HCT116 (cell line): ENCODE data around the gene ITPK1. TPM values are rescaled to one million over a fixed set of nuclear protein-coding genes. Genes with fewer than 3 reads are reported as not detected.

ENCODE experiments used
- ATAC-seq: fragments of 200-7000 bp; cut with Tn5 transposase; 2 replicates; pipeline ENCODE4 v1.9.1; 2020; ENCODE audit warnings: mild to moderate bottlenecking, moderate library complexity
- BruUV-seq: library from RNA; stranded (reverse); fragments of 400-500 nt; replicated peaks from 2 replicates; lab custom pipeline; 2021; lab: Mats Ljungman, UMichigan
- CTCF ChIA-PET: fragments of 300-600 bp; sonication (Branson Sonifier 250); formaldehyde crosslinking; loops from one replicate; lab custom pipeline; 2021; ENCODE audit warnings: antibody characterized with exemption; lab: Charles Lee
- POLR2A ChIA-PET: fragments of 300-600, 350-600 bp; sonication (Branson Sonifier 250); formaldehyde crosslinking; loops from one replicate; lab custom pipeline; 2021; ENCODE audit warnings: antibody characterized with exemption; lab: Charles Lee
- RAD21 ChIA-PET, 2 experiments: fragments of 300-600 bp; sonication (Branson Sonifier 250); formaldehyde crosslinking; loops; one replicate each; lab custom pipeline; 2023; ENCODE audit warnings: low total read pairs in 2 of 2; ENCODE audit not compliant: uncharacterized antibody in 2 of 2, unreplicated experiment in 2 of 2, low non-redundant PET in 1 of 2; lab: Charles Lee
- DNase-seq: peaks from one replicate; pipeline ENCODE4 v3.0.0-alpha.2; 2010; ENCODE audit warnings: low read depth, low spot score
- H2AFZ ChIP-seq: fragments of 200-600 bp; shearing (Covaris generic), sonication (generic); 2 replicates; pipeline ENCODE4 v1.6.1; 2017; ENCODE audit warnings: low read depth, mixed run types, mixed read lengths, antibody characterized with exemption, low read length; ENCODE audit not compliant: poor library complexity, severe bottlenecking
- H3K27ac ChIP-seq: 2 replicates; pipeline ENCODE4 v1.5.1; 2012; ENCODE audit warnings: low read depth, low read length
- H3K27me3 ChIP-seq: fragments of 200-600 bp; sonication (generic); 2 replicates; pipeline ENCODE4 v1.6.1; 2016; ENCODE audit warnings: mixed run types, low read length, mixed read lengths; ENCODE audit not compliant: insufficient read depth
- H3K36me3 ChIP-seq, 2 experiments: fragments of 200-500 bp in 1 of 2; fragments of 200-600 bp in 1 of 2; sonication (Bioruptor generic) in 1 of 2; sonication (generic) in 1 of 2; 2 replicates each; pipeline versions ENCODE4 v1.5.1 to v1.6.1; 2014 to 2016; ENCODE audit warnings: low read length in 2 of 2, inconsistent platforms in 1 of 2, mixed read lengths in 1 of 2, mixed run types in 1 of 2; ENCODE audit not compliant: insufficient read depth in 2 of 2, control insufficient read depth in 1 of 2
- H3K4me1 ChIP-seq, 2 experiments: fragments of 200-600 bp in 1 of 2; sonication (generic) in 1 of 2; 2 replicates each; pipeline versions ENCODE4 v1.5.1 to v1.6.1; 2012 to 2017; ENCODE audit warnings: low read length in 2 of 2, inconsistent platforms in 1 of 2, mild to moderate bottlenecking in 1 of 2, mixed read lengths in 1 of 2, mixed run types in 1 of 2, moderate library complexity in 1 of 2; ENCODE audit not compliant: insufficient read depth in 2 of 2, control insufficient read depth in 1 of 2
- H3K4me2 ChIP-seq: fragments of 200-600 bp; sonication (generic); 2 replicates; pipeline ENCODE4 v1.6.1; 2017; ENCODE audit warnings: mixed run types, low read length, mixed read lengths
- H3K4me3 ChIP-seq, 2 experiments: fragments of 200-600 bp in 1 of 2; sonication (generic) in 1 of 2; replicated peaks in 1 of 2; 2 replicates each; pipeline ENCODE4 v1.5.1; 2011 to 2016; ENCODE audit warnings: low read length in 2 of 2, control low read depth in 1 of 2, low read depth in 1 of 2, mild to moderate bottlenecking in 1 of 2, mixed read lengths in 1 of 2, mixed run types in 1 of 2
- H3K79me2 ChIP-seq: fragments of 200-600 bp; sonication (generic); 2 replicates; pipeline ENCODE4 v1.6.1; 2017; ENCODE audit warnings: mild to moderate bottlenecking, mixed run types, low read length, moderate library complexity, mixed read lengths; ENCODE audit not compliant: insufficient read depth
- H3K9ac ChIP-seq: fragments of 200-600 bp; sonication (generic); 2 replicates; pipeline ENCODE4 v1.6.1; 2016; ENCODE audit warnings: low read length, mixed read lengths
- H3K9me2 ChIP-seq: fragments of 200-600 bp; sonication (generic), shearing (Covaris generic); 2 replicates; pipeline ENCODE4 v1.6.1; 2017; ENCODE audit warnings: mixed run types, mild to moderate bottlenecking, moderate library complexity; ENCODE audit not compliant: insufficient read depth
- H3K9me3 ChIP-seq, 2 experiments: fragments of 200-500 bp in 1 of 2; fragments of 200-600 bp in 1 of 2; sonication (Bioruptor generic) in 1 of 2; sonication (generic) in 1 of 2; 2 replicates each; pipeline ENCODE4 v1.6.1; 2014 to 2017; ENCODE audit warnings: low read length in 2 of 2, mixed read lengths in 2 of 2, inconsistent platforms in 1 of 2, low read depth in 1 of 2, mild to moderate bottlenecking in 1 of 2, mixed run types in 1 of 2, moderate library complexity in 1 of 2; ENCODE audit not compliant: control insufficient read depth in 1 of 2, insufficient read depth in 1 of 2
- H4K20me1 ChIP-seq: fragments of 200-600 bp; sonication (generic), shearing (Covaris generic); 2 replicates; pipeline ENCODE4 v1.6.1; 2017; ENCODE audit warnings: mixed run types, mild to moderate bottlenecking, moderate library complexity; ENCODE audit not compliant: insufficient read depth
- CBX3 ChIP-seq: IDR thresholded peaks from 2 replicates; pipeline ENCODE4 v1.6.1; 2012; ENCODE audit warnings: low read depth
- ELF1 ChIP-seq: IDR thresholded peaks from 2 replicates; pipeline ENCODE4 v1.6.1; 2012; ENCODE audit warnings: low read depth, borderline replicate concordance
- FOSL1 ChIP-seq: IDR thresholded peaks from 2 replicates; pipeline ENCODE4 v1.6.1; 2012; ENCODE audit warnings: low read depth
- JUND ChIP-seq: IDR thresholded peaks from 2 replicates; pipeline ENCODE4 v1.6.1; 2012
- RAD21 ChIP-seq: IDR thresholded peaks from 2 replicates; pipeline ENCODE4 v1.6.1; 2012; ENCODE audit warnings: low read depth, mild to moderate bottlenecking
- SIN3A ChIP-seq: IDR thresholded peaks from 2 replicates; pipeline ENCODE4 v1.6.1; 2012; ENCODE audit warnings: low read depth
- SRF ChIP-seq: IDR thresholded peaks from 2 replicates; pipeline ENCODE4 v1.6.1; 2012; ENCODE audit warnings: low read depth
- TCF7L2 ChIP-seq: IDR thresholded peaks from 2 replicates; pipeline ENCODE4 v1.7.0; 2011; ENCODE audit warnings: borderline replicate concordance, inconsistent platforms; ENCODE audit not compliant: insufficient read depth, insufficient read length; ENCODE audit errors: extremely low read depth
- ZBTB33 ChIP-seq: IDR thresholded peaks from 2 replicates; pipeline ENCODE4 v1.6.1; 2011; ENCODE audit warnings: mild to moderate bottlenecking, low read length, moderate library complexity; ENCODE audit not compliant: insufficient replicate concordance; ENCODE audit errors: extremely low read depth
- ZNF274 ChIP-seq: fragments of 200-500 bp; sonication (Bioruptor generic); IDR thresholded peaks from 2 replicates; pipeline ENCODE4 v1.6.1; 2014; ENCODE audit warnings: mild to moderate bottlenecking, low read depth, low read length, inconsistent platforms
- intact Hi-C: fragments of 100-400 bp; cut with micrococcal nuclease; formaldehyde crosslinking; loops from 2 replicates; pipeline ENCODE4 v1.10.0; 2022
- total RNA-seq: library from RNA; stranded (reverse); gene quantifications from one replicate; pipeline ENCODE4 v1.2.1, GENCODE V29; 2021; ENCODE audit not compliant: unreplicated experiment
- TF ChIP-seq, protein P1 (sequence below), 3 experiments: fragments of 200-600 bp in 1 of 3; sonication (generic) in 1 of 3; IDR thresholded peaks in 2 of 3; conservative IDR thresholded peaks in 1 of 3; 2 replicates each; pipeline ENCODE4 v1.5.1; 2012 to 2017; ENCODE audit warnings: low read depth in 2 of 3, low read length in 2 of 3, antibody characterized with exemption in 1 of 3, borderline replicate concordance in 1 of 3, control low read depth in 1 of 3, mild to moderate bottlenecking in 1 of 3, mixed read lengths in 1 of 3, mixed run types in 1 of 3, moderate library complexity in 1 of 3; ENCODE audit not compliant: insufficient read depth in 1 of 3

ITPK1 gene
- total RNA-seq, 1 experiment from 2014 or later: 70.2 TPM

DNA sequence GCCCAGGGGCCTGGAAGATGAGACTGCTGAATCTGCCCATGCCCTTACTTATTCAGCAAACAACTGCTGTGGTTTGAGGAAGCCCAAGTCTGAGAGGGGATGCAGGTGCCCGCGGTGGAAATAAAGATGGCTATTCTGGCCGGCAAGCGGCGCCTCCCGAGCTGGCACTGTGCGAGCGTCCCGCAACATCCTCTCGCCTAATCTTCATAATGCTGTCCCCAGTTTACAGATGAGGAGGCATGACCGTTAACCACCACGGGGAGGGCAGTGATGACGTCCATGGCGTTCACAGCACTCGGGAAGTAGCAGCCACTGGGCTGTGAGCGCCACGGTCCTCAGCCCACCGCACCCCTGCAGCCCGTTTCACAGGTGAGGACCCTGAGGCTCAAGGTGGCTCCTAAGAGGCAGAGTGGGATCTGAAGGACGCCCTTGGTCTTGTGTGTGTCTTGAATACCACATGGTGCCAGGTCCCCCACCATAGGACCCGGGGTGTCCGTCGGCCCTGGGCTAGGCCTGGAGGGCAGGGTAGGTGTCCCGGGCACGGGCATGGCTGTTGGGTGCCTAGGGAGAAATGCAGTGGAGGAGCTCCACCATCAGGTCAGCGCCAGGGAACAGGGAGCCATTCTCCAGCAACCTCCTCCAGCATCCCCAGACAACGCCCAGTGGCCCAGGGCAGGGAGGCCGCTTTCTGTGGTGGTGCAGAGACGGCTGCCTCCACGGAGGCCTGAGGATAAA lies 172.6 kb downstream of the ITPK1 start:
- TF ChIP-seq RAD21: no peak
- TF ChIP-seq FOSL1: no peak
- no peak for TF ChIP-seq ZBTB33
- no peak for TF ChIP-seq ELF1
- TF ChIP-seq SRF: no peak
- no peak for TF ChIP-seq JUND
- TF ChIP-seq TCF7L2: no peak
- TF ChIP-seq CBX3: no peak
- TF ChIP-seq SIN3A: no peak
- TF ChIP-seq, protein P1, sequence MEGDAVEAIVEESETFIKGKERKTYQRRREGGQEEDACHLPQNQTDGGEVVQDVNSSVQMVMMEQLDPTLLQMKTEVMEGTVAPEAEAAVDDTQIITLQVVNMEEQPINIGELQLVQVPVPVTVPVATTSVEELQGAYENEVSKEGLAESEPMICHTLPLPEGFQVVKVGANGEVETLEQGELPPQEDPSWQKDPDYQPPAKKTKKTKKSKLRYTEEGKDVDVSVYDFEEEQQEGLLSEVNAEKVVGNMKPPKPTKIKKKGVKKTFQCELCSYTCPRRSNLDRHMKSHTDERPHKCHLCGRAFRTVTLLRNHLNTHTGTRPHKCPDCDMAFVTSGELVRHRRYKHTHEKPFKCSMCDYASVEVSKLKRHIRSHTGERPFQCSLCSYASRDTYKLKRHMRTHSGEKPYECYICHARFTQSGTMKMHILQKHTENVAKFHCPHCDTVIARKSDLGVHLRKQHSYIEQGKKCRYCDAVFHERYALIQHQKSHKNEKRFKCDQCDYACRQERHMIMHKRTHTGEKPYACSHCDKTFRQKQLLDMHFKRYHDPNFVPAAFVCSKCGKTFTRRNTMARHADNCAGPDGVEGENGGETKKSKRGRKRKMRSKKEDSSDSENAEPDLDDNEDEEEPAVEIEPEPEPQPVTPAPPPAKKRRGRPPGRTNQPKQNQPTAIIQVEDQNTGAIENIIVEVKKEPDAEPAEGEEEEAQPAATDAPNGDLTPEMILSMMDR (IDR thresholded peaks at IDR 0.05 in 2 of 3, conservative IDR thresholded peaks at IDR 0.05 in 1 of 3; ENCODE audit: borderline replicate concordance in 1 of 3, insufficient read depth in 1 of 3, low read depth in 2 of 3, low read length in 2 of 3): no peak
- TF ChIP-seq ZNF274: no peak
- H3K9ac ChIP-seq: no peak overlapping the region
- H3K27me3 ChIP-seq: no peaks in the 10 kb centered on the region
- H2AFZ ChIP-seq: no peak overlapping the region
- intact Hi-C loops: no loop called here
- H3K9me2 ChIP-seq: no peaks in the 10 kb centered on the region
- no peaks in the 10 kb centered on the region; a peak in 1 of 4 replicates for H3K36me3 ChIP-seq
- no peaks in the 10 kb centered on the region for H3K9me3 ChIP-seq
- no peak overlapping the region for H3K4me3 ChIP-seq
- POLR2A ChIA-PET: no interaction called here
- RAD21 ChIA-PET: no interaction called here
- BruUV-seq: no TSS peak
- CTCF ChIA-PET: no interaction called here
- no peak for DNase-seq
- ATAC-seq: no peak
- no peak overlapping the region for H3K27ac ChIP-seq
- H4K20me1 ChIP-seq: no peaks in the 10 kb centered on the region
- H3K4me1 ChIP-seq: peaks cover 11 to 22% of the 10 kb centered on the region in 2 experiments
- H3K79me2 ChIP-seq: no peaks in the 10 kb centered on the region
- H3K4me2 ChIP-seq: no peak overlapping the region
